Esophagus squamous epithelium (tissue), 4 donors: ENCODE measurements around the gene MINAR2.

ENCODE experiments used
- CTCF ChIP-seq, 6 experiments: fragments of 450-650 bp in 4 of 6; fragments of 200-600 bp in 2 of 6; sonication (generic) in 2 of 6; IDR thresholded peaks; one replicate each; pipeline ENCODE4 v1.5.1; 2016 to 2019; ENCODE audit warnings: antibody characterized with exemption in 6 of 6, mild to moderate bottlenecking in 4 of 6, moderate library complexity in 4 of 6
- POLR2A ChIP-seq, 4 donors: fragments of 450-650 bp; IDR thresholded peaks; one replicate each; pipeline ENCODE4 v1.6.1; 2017; ENCODE audit warnings: antibody characterized with exemption in 4 of 4, mild to moderate bottlenecking in 4 of 4, moderate library complexity in 3 of 4

- TF ChIP-seq CTCF (IDR thresholded peaks at IDR 0.05): no peak
- no peak for TF ChIP-seq POLR2A (IDR thresholded peaks at IDR 0.05)
Observed at GRCh38 chr5:129717751-129718310, 30.1 kb upstream of the MINAR2 start.
